ENCODE measurements around the gene GAD1. TPM values are rescaled to one million over a fixed set of nuclear protein-coding genes. Genes with fewer than 3 reads are reported as not detected.

GAD1 gene
- total RNA-seq, 1 experiment from 2014 or later: 1.1 TPM

GRCh38 chr2:170885130-170885791 is 68.6 kb downstream of the GAD1 start:
- TF ChIP-seq, protein P1, sequence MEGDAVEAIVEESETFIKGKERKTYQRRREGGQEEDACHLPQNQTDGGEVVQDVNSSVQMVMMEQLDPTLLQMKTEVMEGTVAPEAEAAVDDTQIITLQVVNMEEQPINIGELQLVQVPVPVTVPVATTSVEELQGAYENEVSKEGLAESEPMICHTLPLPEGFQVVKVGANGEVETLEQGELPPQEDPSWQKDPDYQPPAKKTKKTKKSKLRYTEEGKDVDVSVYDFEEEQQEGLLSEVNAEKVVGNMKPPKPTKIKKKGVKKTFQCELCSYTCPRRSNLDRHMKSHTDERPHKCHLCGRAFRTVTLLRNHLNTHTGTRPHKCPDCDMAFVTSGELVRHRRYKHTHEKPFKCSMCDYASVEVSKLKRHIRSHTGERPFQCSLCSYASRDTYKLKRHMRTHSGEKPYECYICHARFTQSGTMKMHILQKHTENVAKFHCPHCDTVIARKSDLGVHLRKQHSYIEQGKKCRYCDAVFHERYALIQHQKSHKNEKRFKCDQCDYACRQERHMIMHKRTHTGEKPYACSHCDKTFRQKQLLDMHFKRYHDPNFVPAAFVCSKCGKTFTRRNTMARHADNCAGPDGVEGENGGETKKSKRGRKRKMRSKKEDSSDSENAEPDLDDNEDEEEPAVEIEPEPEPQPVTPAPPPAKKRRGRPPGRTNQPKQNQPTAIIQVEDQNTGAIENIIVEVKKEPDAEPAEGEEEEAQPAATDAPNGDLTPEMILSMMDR (conservative IDR thresholded peaks at IDR 0.05; ENCODE audit: low read depth, low read length): no peak
- no peak for TF ChIP-seq EZH2 (IDR thresholded peaks at IDR 0.05; ENCODE audit: borderline replicate concordance, low read depth, low read length, poor library complexity, severe bottlenecking)
- Histone ChIP-seq H3K9me3 (ENCODE audit: low read depth, low read length, poor library complexity, severe bottlenecking) (no peaks in the 10 kb centered on the region), H3K4me3 (ENCODE audit: low read depth, low read length, poor library complexity, severe bottlenecking) (no peak overlapping the region), H3K36me3 (ENCODE audit: insufficient read depth, low read length, poor library complexity, severe bottlenecking) (no peaks in the 10 kb centered on the region), H3K27ac (ENCODE audit: low read depth, low read length, poor library complexity, severe bottlenecking) (no peak overlapping the region), H3K4me1 (ENCODE audit: insufficient read depth, low read length, poor library complexity, severe bottlenecking) (no peaks in the 10 kb centered on the region), H3K27me3 (replicated peaks; ENCODE audit: insufficient read depth, low read depth, low read length, poor library complexity) (peaks cover 13% of the 10 kb centered on the region)
- DNase-seq (ENCODE audit: low spot score): no peak
- ChIA-PET POLR2A (ENCODE audit: low non-redundant PET) (no interaction called here), CTCF (no interaction called here)
- no TSS peak for BruUV-seq (replicated peaks)
- intact Hi-C loops (cut with micrococcal nuclease; ENCODE audit: unreplicated experiment): no loop called here

- Histone ChIP-seq H3K27ac (ENCODE audit: low read depth, low read length, poor library complexity, severe bottlenecking) (no peak overlapping the region), H3K27me3 (replicated peaks; ENCODE audit: insufficient read depth, low read depth, low read length, poor library complexity) (peaks cover 10% of the 10 kb centered on the region), H3K9me3 (ENCODE audit: low read depth, low read length, poor library complexity, severe bottlenecking) (no peaks in the 10 kb centered on the region), H3K4me3 (ENCODE audit: low read depth, low read length, poor library complexity, severe bottlenecking) (no peak overlapping the region), H3K4me1 (ENCODE audit: insufficient read depth, low read length, poor library complexity, severe bottlenecking) (no peaks in the 10 kb centered on the region), H3K36me3 (ENCODE audit: insufficient read depth, low read length, poor library complexity, severe bottlenecking) (no peaks in the 10 kb centered on the region)
- POLR2A ChIA-PET (ENCODE audit: low non-redundant PET): no interaction called here
- CTCF ChIA-PET: no interaction called here
- TF ChIP-seq, protein P1 (conservative IDR thresholded peaks at IDR 0.05; ENCODE audit: low read depth, low read length): no peak
- TF ChIP-seq EZH2 (IDR thresholded peaks at IDR 0.05; ENCODE audit: borderline replicate concordance, low read depth, low read length, poor library complexity, severe bottlenecking): no peak
- intact Hi-C loops (cut with micrococcal nuclease; ENCODE audit: unreplicated experiment): no loop called here
- peak; percentile 73 for DNase-seq (ENCODE audit: low spot score)
- BruUV-seq (replicated peaks): no TSS peak
Measured at GRCh38 chr2:170886386-170886785, 69.7 kb downstream of the GAD1 start.

- no peaks in the 10 kb centered on the region for H3K36me3 ChIP-seq (ENCODE audit: insufficient read depth, low read length, poor library complexity, severe bottlenecking)
- no peak overlapping the region for H3K27ac ChIP-seq (ENCODE audit: low read depth, low read length, poor library complexity, severe bottlenecking)
- H3K4me3 ChIP-seq (ENCODE audit: low read depth, low read length, poor library complexity, severe bottlenecking): no peak overlapping the region
- ChIA-PET POLR2A (ENCODE audit: low non-redundant PET) (no interaction called here), CTCF (no interaction called here)
- H3K4me1 ChIP-seq (ENCODE audit: insufficient read depth, low read length, poor library complexity, severe bottlenecking): no peaks in the 10 kb centered on the region
- no peaks in the 10 kb centered on the region for H3K9me3 ChIP-seq (ENCODE audit: low read depth, low read length, poor library complexity, severe bottlenecking)
- BruUV-seq (replicated peaks): no TSS peak
- intact Hi-C loops (cut with micrococcal nuclease; ENCODE audit: unreplicated experiment): no loop called here
- DNase-seq (ENCODE audit: low spot score): no peak
- no peaks in the 10 kb centered on the region for H3K27me3 ChIP-seq (replicated peaks; ENCODE audit: insufficient read depth, low read depth, low read length, poor library complexity)
- TF ChIP-seq, protein P1 (conservative IDR thresholded peaks at IDR 0.05; ENCODE audit: low read depth, low read length): no peak
Measured at GRCh38 chr2:170887496-170887895, 70.8 kb downstream of the GAD1 start.

Data from A673 (cell line).